ENCODE results near the gene SEC22C. TPM values are rescaled to one million over a fixed set of nuclear protein-coding genes. Genes with fewer than 3 reads are reported as not detected.

The SEC22C gene, protein sequence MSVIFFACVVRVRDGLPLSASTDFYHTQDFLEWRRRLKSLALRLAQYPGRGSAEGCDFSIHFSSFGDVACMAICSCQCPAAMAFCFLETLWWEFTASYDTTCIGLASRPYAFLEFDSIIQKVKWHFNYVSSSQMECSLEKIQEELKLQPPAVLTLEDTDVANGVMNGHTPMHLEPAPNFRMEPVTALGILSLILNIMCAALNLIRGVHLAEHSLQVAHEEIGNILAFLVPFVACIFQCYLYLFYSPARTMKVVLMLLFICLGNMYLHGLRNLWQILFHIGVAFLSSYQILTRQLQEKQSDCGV
- total RNA-seq = 60.8 and 85.9 TPM in 2 replicates

DNA sequence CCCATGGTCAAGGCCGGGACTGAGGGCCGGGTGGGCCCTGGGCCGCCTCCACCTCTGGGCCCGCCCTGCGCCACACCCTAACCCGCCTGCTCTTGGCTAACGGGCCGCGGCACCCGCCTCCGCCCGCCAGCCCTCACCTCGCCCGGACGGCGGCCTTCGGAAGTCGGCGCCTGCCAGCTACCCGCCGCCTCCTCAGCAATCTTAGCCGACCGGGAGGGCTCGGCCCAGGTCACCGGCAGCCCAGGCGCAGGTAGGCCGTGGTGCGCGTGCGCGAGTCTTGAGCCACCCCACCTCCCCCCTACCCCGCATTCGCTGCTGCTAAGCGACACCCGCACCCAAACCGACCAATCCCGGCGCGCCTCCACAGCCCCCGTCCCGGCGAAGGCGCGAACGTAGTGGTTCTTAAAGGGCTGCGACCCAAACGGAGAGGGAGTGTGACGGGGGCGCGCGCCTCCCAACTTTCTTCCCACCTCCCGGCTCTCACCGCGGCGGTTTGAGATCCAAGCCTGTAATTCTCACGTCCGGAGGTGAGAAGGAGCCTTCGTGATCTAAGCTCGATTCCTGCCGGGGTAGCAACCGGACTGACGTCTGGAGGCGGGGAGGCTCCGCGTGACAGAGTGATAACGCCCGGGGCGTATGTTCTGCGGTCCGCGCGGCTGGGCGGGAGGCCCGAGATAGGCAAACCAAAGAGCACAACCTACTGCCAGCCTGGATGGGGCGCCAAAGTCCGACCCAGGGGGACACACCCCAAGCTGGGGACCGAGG lies at the start of gene SEC22C:
TSS of gene SEC22C (minus strand) at position 259 of the 765 bp plus-strand sequence. CDS start 12,921 bp downstream, outside the sequence.

DNA sequence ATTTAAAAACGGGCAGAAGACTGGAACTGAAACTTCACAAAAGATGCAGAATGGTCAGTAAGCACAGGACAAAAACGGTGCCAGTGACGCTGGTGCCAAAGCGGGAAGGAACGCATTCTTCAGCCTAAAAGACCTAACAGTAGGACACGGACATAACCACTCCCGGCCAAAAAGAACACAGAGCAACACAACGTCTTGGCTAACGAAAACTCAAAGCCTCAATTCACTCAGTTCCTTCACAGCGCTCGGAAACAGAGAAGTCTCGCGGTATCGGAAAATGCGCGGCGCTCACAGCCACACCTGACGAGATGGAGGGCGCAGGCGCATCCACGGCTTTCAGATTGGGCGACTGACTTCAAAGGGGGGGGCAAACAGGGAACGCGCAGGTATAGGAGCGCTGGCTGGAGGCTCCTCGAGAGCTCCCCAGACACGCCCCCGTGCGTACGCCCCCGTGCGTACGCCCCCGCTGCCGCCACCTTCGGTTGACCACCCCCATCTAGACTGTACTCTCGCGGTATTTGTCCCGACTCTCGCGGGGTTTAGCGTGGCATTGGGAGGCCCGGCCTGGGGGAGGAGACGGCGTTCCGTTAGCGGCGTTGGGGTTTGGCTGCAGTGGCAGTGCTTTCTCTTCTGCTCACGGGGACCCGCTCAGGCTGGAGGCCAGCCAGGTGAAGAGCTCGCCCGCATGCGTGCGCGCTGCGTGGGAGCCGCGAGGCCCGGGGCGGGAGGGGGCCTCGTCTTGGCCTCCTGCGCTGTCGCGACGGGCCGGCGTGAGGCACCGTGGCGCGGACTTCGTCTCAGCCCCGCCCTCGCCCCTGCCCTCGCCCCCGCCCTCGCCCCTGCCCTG lies 18.6 kb upstream of the SEC22C start, which contains the start of gene NKTR:
TSS of gene NKTR (plus strand) at position 576 of the 847 bp plus-strand sequence. CDS start 321 bp downstream, outside the sequence.

DNA sequence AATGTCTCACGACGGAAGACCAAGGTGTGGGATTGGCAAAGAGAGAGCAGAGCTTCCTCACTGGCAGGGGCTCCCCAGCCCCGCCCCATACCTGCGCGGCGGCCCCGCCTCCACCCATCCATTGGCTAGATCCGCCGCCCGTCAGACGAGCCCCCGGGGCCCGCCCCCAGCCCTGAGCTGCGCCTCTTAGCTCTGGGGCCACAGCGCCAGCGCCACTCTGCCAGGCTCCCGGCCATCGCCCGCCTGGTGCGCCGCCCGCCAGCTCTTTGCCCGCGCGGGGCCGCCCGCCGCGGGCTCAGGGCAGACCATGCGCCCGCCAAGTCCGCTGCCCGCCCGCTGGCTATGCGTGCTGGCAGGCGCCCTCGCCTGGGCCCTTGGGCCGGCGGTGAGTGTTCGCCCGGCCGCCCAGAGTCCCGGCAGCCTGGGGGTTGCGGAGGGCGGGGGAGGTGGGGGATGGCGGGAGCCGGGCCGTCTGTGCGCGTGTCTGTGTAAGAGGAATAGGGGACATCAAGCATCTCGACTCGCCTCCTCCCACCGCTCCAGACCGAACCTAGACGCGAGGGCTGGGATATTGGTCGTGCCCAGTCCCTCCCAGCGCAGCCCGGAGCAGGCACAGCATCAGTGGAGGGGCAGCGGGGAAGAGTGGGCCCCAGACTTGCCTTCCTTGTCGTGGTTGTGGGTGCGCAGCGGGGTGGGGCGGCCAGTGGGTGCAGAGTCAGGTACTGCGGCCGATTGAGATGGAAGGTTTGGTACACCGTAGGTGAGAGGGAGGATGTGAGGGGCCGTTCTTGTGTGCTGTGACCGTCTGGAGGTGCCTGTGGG lies 79.1 kb downstream of the SEC22C start, which contains the start of gene VIPR1:
TSS of gene VIPR1 (plus strand) at position 215 of the 822 bp plus-strand sequence. CDS start at position 308, 93 bp downstream.

Other genes starting within 250 kb of the SEC22C start
- gene LYZL4, start 171.4 kb downstream of the SEC22C start, total RNA-seq = not detected in 2 replicates
- 0.96 and 2.0 TPM in 2 replicates for gene VIPR1, start 79.3 kb downstream of the SEC22C start, total RNA-seq
- gene SS18L2, start 8.9 kb upstream of the SEC22C start, total RNA-seq = 19.1 and 20.9 TPM in 2 replicates
- gene NKTR, start 18.7 kb upstream of the SEC22C start, total RNA-seq = 77.7 and 100 TPM in 2 replicates
- gene ZBTB47, start 71.7 kb upstream of the SEC22C start, total RNA-seq = 17.8 and 22.9 TPM in 2 replicates
- not detected in 2 replicates for gene KLHL40, start 103.6 kb upstream of the SEC22C start, total RNA-seq
- gene HHATL, start 120.8 kb upstream of the SEC22C start, total RNA-seq = not detected in 2 replicates
- gene CCDC13, start 191.3 kb upstream of the SEC22C start, total RNA-seq = 0.76 TPM in 1 of 2 replicates, not detected in the other
- 87.2 and 137 TPM in 2 replicates for gene HIGD1A, start 222.5 kb upstream of the SEC22C start, total RNA-seq
- gene ACKR2, start 227.5 kb upstream of the SEC22C start, total RNA-seq = not detected in 2 replicates